H1 (cell line): Measurements from ENCODE around the gene ATM. TPM values are rescaled to one million over a fixed set of nuclear protein-coding genes. Genes with fewer than 3 reads are reported as not detected.
A peak's percentile ranks its signal among the peaks of the same experiment; 100 is the strongest.

ENCODE experiments used
- CTCF ChIA-PET: fragments of 300-600 bp; sonication (Branson Sonifier 250); formaldehyde crosslinking; loops from one replicate; lab custom pipeline; 2021; ENCODE audit not compliant: partially characterized antibody; lab: Charles Lee
- POLR2A ChIA-PET: fragments of 300-600 bp; sonication (Branson Sonifier 250); formaldehyde crosslinking; loops from one replicate; lab custom pipeline; 2021; ENCODE audit warnings: inconsistent platforms; ENCODE audit not compliant: partially characterized antibody; lab: Charles Lee
- DNase-seq, 2 experiments: peaks; one replicate each; pipeline versions ENCODE4 v3.0.0 to v3.0.0-alpha.2; 2010 to 2022; ENCODE audit warnings: low spot score in 2 of 2, low read depth in 1 of 2, mixed read lengths in 1 of 2
- FAIRE-seq: peaks from 2 replicates; lab custom pipeline; 2011; peaks lifted over from hg19 to GRCh38; lab: Jason Lieb, UNC
- H2AFZ ChIP-seq: 2 replicates; pipeline ENCODE4 v1.8.1; 2012; ENCODE audit warnings: low read length, inconsistent platforms
- H2AK5ac ChIP-seq: 2 replicates; pipeline ENCODE4 v1.6.1; 2013; ENCODE audit warnings: low read depth, low read length
- H2BK120ac ChIP-seq: replicated peaks from 2 replicates; pipeline ENCODE3; 2013; ENCODE audit warnings: low read depth, low read length, inconsistent platforms
- H2BK12ac ChIP-seq: 2 replicates; pipeline ENCODE4 v1.6.1; 2013; ENCODE audit warnings: low read depth, low read length
- H2BK15ac ChIP-seq: 2 replicates; pipeline ENCODE4 v1.6.1; 2013; ENCODE audit warnings: low read length
- H2BK20ac ChIP-seq: 2 replicates; pipeline ENCODE4 v1.6.1; 2013; ENCODE audit warnings: low read length
- H2BK5ac ChIP-seq: 2 replicates; pipeline ENCODE4 v1.6.1; 2013; ENCODE audit warnings: low read depth, low read length
- H3K14ac ChIP-seq: 2 replicates; pipeline ENCODE4 v1.6.1; 2013; ENCODE audit warnings: inconsistent platforms; ENCODE audit not compliant: insufficient read length
- H3K18ac ChIP-seq: 2 replicates; pipeline ENCODE4 v1.6.1; 2013; ENCODE audit warnings: low read length; ENCODE audit errors: extremely low read depth
- H3K23ac ChIP-seq: 2 replicates; pipeline ENCODE4 v1.6.1; 2013; ENCODE audit warnings: inconsistent platforms; ENCODE audit not compliant: insufficient read length
- H3K23me2 ChIP-seq: 2 replicates; pipeline ENCODE4 v1.6.1; 2013; ENCODE audit warnings: low read depth, low read length
- H3K27ac ChIP-seq: 2 replicates; pipeline ENCODE4 v1.6.1; 2011; ENCODE audit warnings: low read depth, low read length, inconsistent platforms
- H3K27me3 ChIP-seq, 4 experiments: replicated peaks in 1 of 4; 1 replicate in 1 of 4; 2 replicates in 3 of 4; pipeline versions ENCODE4 v1.6.1 to v1.8.1; 2011 to 2013; ENCODE audit warnings: low read length in 3 of 4, mild to moderate bottlenecking in 3 of 4, inconsistent platforms in 2 of 4, mixed read lengths in 2 of 4, moderate library complexity in 1 of 4; ENCODE audit not compliant: control insufficient read depth in 3 of 4, insufficient read depth in 3 of 4; ENCODE audit errors: extremely low read depth in 1 of 4
- H3K36me3 ChIP-seq, 4 experiments: 2 replicates each; pipeline versions ENCODE4 v1.6.1 to v1.8.1; 2011 to 2013; ENCODE audit warnings: mild to moderate bottlenecking in 4 of 4, low read length in 3 of 4, moderate library complexity in 2 of 4, control low read depth in 1 of 4, inconsistent platforms in 1 of 4; ENCODE audit not compliant: insufficient read depth in 4 of 4, control insufficient read depth in 2 of 4
- H3K4ac ChIP-seq: replicated peaks from 2 replicates; pipeline ENCODE3; 2013; ENCODE audit warnings: low read length, low read depth, mixed read lengths, inconsistent platforms; ENCODE audit not compliant: insufficient read length
- H3K4me1 ChIP-seq, 4 experiments: replicated peaks in 1 of 4; 1 replicate in 1 of 4; 2 replicates in 3 of 4; pipeline versions ENCODE4 v1.6.1 to v1.8.1; 2011 to 2013; ENCODE audit warnings: low read length in 3 of 4, inconsistent platforms in 2 of 4, mixed read lengths in 1 of 4; ENCODE audit not compliant: insufficient read depth in 4 of 4, control insufficient read depth in 3 of 4
- H3K4me2 ChIP-seq, 2 experiments: 2 replicates each; pipeline versions ENCODE4 v1.6.1 to v1.8.1; 2011 to 2013; ENCODE audit warnings: low read depth in 2 of 2, low read length in 2 of 2, control low read depth in 1 of 2, inconsistent platforms in 1 of 2, mild to moderate bottlenecking in 1 of 2; ENCODE audit not compliant: insufficient read depth in 1 of 2
- H3K4me3 ChIP-seq, 4 experiments: fragments of 200-600, 300-600 bp in 1 of 4; sonication (generic), shearing (Covaris generic), sonication (Bioruptor Twin) in 1 of 4; 2 replicates each; pipeline versions ENCODE4 v1.5.1 to v1.8.1; 2011 to 2016; ENCODE audit warnings: low read length in 4 of 4, low read depth in 3 of 4, control low read depth in 2 of 4, inconsistent platforms in 2 of 4, mild to moderate bottlenecking in 2 of 4, mixed read lengths in 1 of 4, moderate library complexity in 1 of 4; ENCODE audit not compliant: insufficient read depth in 2 of 4; ENCODE audit errors: extremely low read depth in 1 of 4
- H3K56ac ChIP-seq: replicated peaks from 2 replicates; pipeline ENCODE3; 2013; ENCODE audit warnings: low read depth, mild to moderate bottlenecking, mixed read lengths, low read length, inconsistent platforms; ENCODE audit not compliant: insufficient read length
- H3K79me1 ChIP-seq: 2 replicates; pipeline ENCODE4 v1.6.1; 2013; ENCODE audit warnings: low read depth, low read length, control low read depth
- H3K79me2 ChIP-seq, 2 experiments: 2 replicates each; pipeline versions ENCODE4 v1.6.1 to v1.8.1; 2012 to 2013; ENCODE audit warnings: low read length in 2 of 2, mild to moderate bottlenecking in 2 of 2, inconsistent platforms in 1 of 2; ENCODE audit not compliant: insufficient read depth in 2 of 2, control insufficient read depth in 1 of 2
- H3K9ac ChIP-seq, 4 experiments: replicated peaks in 1 of 4; 1 replicate in 1 of 4; 2 replicates in 3 of 4; pipeline versions ENCODE4 v1.6.1 to v1.8.1; 2011 to 2013; ENCODE audit warnings: low read depth in 3 of 4, low read length in 3 of 4, control low read depth in 2 of 4, mild to moderate bottlenecking in 2 of 4, moderate library complexity in 2 of 4, inconsistent platforms in 1 of 4; ENCODE audit errors: extremely low read depth in 1 of 4
- H3K9me3 ChIP-seq, 2 experiments: 2 replicates each; pipeline versions ENCODE4 v1.6.1 to v1.8.1; 2012 to 2013; ENCODE audit warnings: mild to moderate bottlenecking in 2 of 2, moderate library complexity in 2 of 2, control low read depth in 1 of 2, inconsistent platforms in 1 of 2, low read depth in 1 of 2, low read length in 1 of 2, mixed read lengths in 1 of 2; ENCODE audit not compliant: insufficient read depth in 2 of 2
- H4K20me1 ChIP-seq, 2 experiments: replicated peaks in 1 of 2; 2 replicates each; pipeline versions ENCODE3 to v1.8.1; 2011 to 2013; ENCODE audit warnings: inconsistent platforms in 2 of 2, low read length in 2 of 2, mild to moderate bottlenecking in 1 of 2; ENCODE audit not compliant: insufficient read depth in 2 of 2, control insufficient read depth in 1 of 2
- H4K5ac ChIP-seq: 2 replicates; pipeline ENCODE4 v1.6.1; 2013; ENCODE audit warnings: low read length, low read depth, mixed read lengths, inconsistent platforms; ENCODE audit not compliant: insufficient read length
- H4K8ac ChIP-seq: 2 replicates; pipeline ENCODE4 v1.8.0; 2013; ENCODE audit warnings: mild to moderate bottlenecking, moderate library complexity, low read length, inconsistent platforms; ENCODE audit not compliant: insufficient read depth; ENCODE audit errors: extremely low read depth
- H4K91ac ChIP-seq: replicated peaks from 2 replicates; pipeline ENCODE3; 2013; ENCODE audit warnings: low read length, mixed read lengths, inconsistent platforms; ENCODE audit not compliant: insufficient read length
- FOSL1 ChIP-seq: IDR thresholded peaks from 2 replicates; pipeline ENCODE4 v1.6.1; 2011; ENCODE audit warnings: mild to moderate bottlenecking, low read depth, low read length, moderate library complexity; ENCODE audit not compliant: insufficient read depth
- HDAC2 ChIP-seq, 2 experiments: fragments of 300-600 bp in 1 of 2; sonication (generic) in 1 of 2; IDR thresholded peaks; 2 replicates each; pipeline ENCODE4 v1.6.1; 2011 to 2012; ENCODE audit warnings: low read depth in 2 of 2, low read length in 2 of 2, mild to moderate bottlenecking in 2 of 2, moderate library complexity in 2 of 2, borderline replicate concordance in 1 of 2, inconsistent platforms in 1 of 2
- RAD21 ChIP-seq, 2 experiments: IDR thresholded peaks in 1 of 2; conservative IDR thresholded peaks in 1 of 2; 2 replicates each; pipeline ENCODE4 v1.6.1; 2011; ENCODE audit warnings: low read depth in 2 of 2, low read length in 2 of 2, improper control_type of control experiment in 1 of 2, inconsistent platforms in 1 of 2, mild to moderate bottlenecking in 1 of 2, moderate library complexity in 1 of 2
- SAP30 ChIP-seq: fragments of 300-600 bp; sonication (generic); IDR thresholded peaks from 2 replicates; pipeline ENCODE4 v1.7.1; 2012; ENCODE audit warnings: low read length, moderate library complexity, mild to moderate bottlenecking, inconsistent platforms; ENCODE audit not compliant: insufficient read depth, insufficient replicate concordance
- YY1 ChIP-seq: IDR thresholded peaks from 2 replicates; pipeline ENCODE4 v1.6.1; 2011; ENCODE audit warnings: low read depth, mild to moderate bottlenecking, low read length
- WGBS, 2 experiments: shearing (Covaris generic) in 1 of 2; methylation state at CpG; one replicate each; pipeline versions ENCODE4 v1.1.6 to v1.1.7; 2013 to 2015; ENCODE audit warnings: low lambda C conversion rate in 2 of 2, mixed read lengths in 2 of 2, inconsistent platforms in 1 of 2, low coverage in 1 of 2, missing lambda C conversion rate in 1 of 2; ENCODE audit not compliant: insufficient replicate concordance in 2 of 2, insufficient coverage in 1 of 2, insufficient read length in 1 of 2; ENCODE audit errors: extremely low coverage in 1 of 2, missing lambda C conversion rate in 1 of 2; 5-methylcytosine and 5-hydroxymethylcytosine counted together
- polyA plus RNA-seq, 7 experiments: library from polyadenylated mRNA; depleted of rRNA in 3 of 7; stranded (reverse) in 5 of 7; unstranded in 2 of 7; fragments of >200 nt in 5 of 7; fragments of 200-250 nt in 2 of 7; gene quantifications; 1 replicate in 5 of 7; 2 replicates in 1 of 7; 4 replicates in 1 of 7; pipeline versions ENCODE4 v1.2.1 to v1.2.3, GENCODE V29; 2011 to 2013; ENCODE audit warnings: missing spikeins in 2 of 7, mixed read lengths in 2 of 7
- total RNA-seq: library from RNA; stranded (reverse); fragmentation: NEBNext Ultra II Directional; extraction: Animal tissue kit (Norgen Biotek cat#: 25700); gene quantifications from 2 replicates; pipeline ENCODE4 v1.2.1, GENCODE V29; 2021

ATM gene
- total and polyA plus RNA-seq, 2 of the 8 experiments (the other 6 are each of a cell fraction or from before 2014, with no cell fraction given), result 14.9 to 55.4 TPM

GRCh38 chr11:108223348-108224149 is 682 bp downstream of the ATM start:
- Histone ChIP-seq H3K56ac (peak overlapping the region; percentile 38), H3K23me2 (peaks cover 8% of the 10 kb centered on the region), H3K27me3 (no peaks in the 10 kb centered on the region), H2BK20ac (no peak overlapping the region), H2AK5ac (no peak overlapping the region), H3K79me1 (peaks cover 4% of the 10 kb centered on the region), H4K5ac (peak overlapping the region; percentile 94), H2AFZ (peak overlapping the region; percentile 52), H2BK12ac (peak overlapping the region; percentile 72; the same call in 1 of the 2 replicates), H3K27ac (peak overlapping the region; percentile 94), H3K4me3 (peak overlapping the region; percentile 91 to 100 (median 93)), H2BK5ac (peak overlapping the region; percentile 97), H3K14ac (peak overlapping the region; percentile 84), H3K23ac (no peak overlapping the region), H3K36me3 (peaks cover 0 to 12% (median 3%) of the 10 kb centered on the region in 4 experiments; a peak in 5 of 8 replicates), H3K9ac (peak overlapping the region; percentile 86 to 93 (median 92)), H3K79me2 (peaks cover 31 to 77% of the 10 kb centered on the region in 2 experiments), H4K8ac (no peak overlapping the region), H4K20me1 (peaks cover 2 to 3% of the 10 kb centered on the region in 2 experiments), H3K9me3 (no peaks in the 10 kb centered on the region), H2BK120ac (no peak overlapping the region), H3K4me1 (peaks cover 4 to 11% (median 4%) of the 10 kb centered on the region in 4 experiments; a peak in 6 of 7 replicates), H2BK15ac (no peak overlapping the region), H3K4ac (no peak overlapping the region), H3K18ac (no peak overlapping the region; the same call in 1 of the 2 replicates), H4K91ac (peak overlapping the region; percentile 22), H3K4me2 (peak overlapping the region; percentile 92 to 99)
- DNase-seq (no peak), FAIRE-seq (no peak)
- ChIA-PET CTCF (interaction anchor here (0.8 to 3.5 kb wide), 9 partner anchors 8 to 457 kb away, joined by 3 to 11 read pairs (median 4); no protein-coding TSS in a partner anchor), POLR2A (interaction anchor here (0.6 to 3.5 kb wide), 10 partner anchors 14 to 429 kb away, joined by 3 to 17 read pairs (median 4); partner anchors contain the start of gene CUL5)
- TF ChIP-seq YY1, result 0 out of 2 replicates have a peak, but pooled peaks have one; percentile 18
- peak in 1 of 2 experiments; percentile 49; a peak in 1 of 4 replicates for TF ChIP-seq HDAC2 (IDR thresholded peaks at IDR 0.05; ENCODE audit: borderline replicate concordance in 1 of 2, low read depth in 2 of 2, low read length in 2 of 2)
- no peak for TF ChIP-seq FOSL1
- TF ChIP-seq RAD21 (IDR thresholded peaks at IDR 0.05 in 1 of 2, conservative IDR thresholded peaks at IDR 0.05 in 1 of 2; ENCODE audit: low read depth in 2 of 2, low read length in 2 of 2), result no peak
- TF ChIP-seq SAP30, result peak; percentile 11
- 14% methylated on average over 20 of the region's 20 CpGs; no CpG with 5 or more reads in 1 of the 2 experiments for WGBS, 2 experiments
